Stomach (tissue), 9 donors: ENCODE measurements around the gene MYO18A. TPM values are rescaled to one million over a fixed set of nuclear protein-coding genes. Genes with fewer than 3 reads are reported as not detected.

ENCODE experiments used
- DNase-seq, 2 donors: peaks; one replicate each; pipeline versions ENCODE4 v3.0.0 to v3.0.0-alpha.2; 2013 to 2019
- H3K27ac ChIP-seq, 5 donors: fragments of 200-600 bp in 4 of 5; sonication (generic) in 4 of 5; one replicate each; pipeline ENCODE4 v1.5.1; 2013 to 2019; ENCODE audit warnings: mild to moderate bottlenecking in 1 of 5, moderate library complexity in 1 of 5
- H3K27me3 ChIP-seq, 3 donors: fragments of 200-600 bp; sonication (generic); one replicate each; pipeline ENCODE4 v1.5.1; 2017 to 2019; ENCODE audit warnings: mixed run types in 1 of 3
- H3K36me3 ChIP-seq, 4 donors: fragments of 200-600 bp; sonication (generic); 1 replicate in 3 of 4; 2 replicates in 1 of 4; pipeline ENCODE4 v1.5.1; 2016 to 2019
- H3K4me1 ChIP-seq, 4 donors: fragments of 200-600 bp; sonication (generic); one replicate each; pipeline ENCODE4 v1.5.1; 2016 to 2019
- H3K4me3 ChIP-seq, 4 donors: fragments of 200-600 bp; sonication (generic) in 3 of 4; one replicate each; pipeline ENCODE4 v1.5.1; 2016 to 2019; ENCODE audit warnings: mild to moderate bottlenecking in 1 of 4
- H3K9me3 ChIP-seq, 4 donors: fragments of 200-600 bp; sonication (generic); one replicate each; pipeline ENCODE4 v1.5.1; 2016 to 2019
- EP300 ChIP-seq: sonication (generic); formaldehyde crosslinking; IDR thresholded peaks from one replicate; pipeline ENCODE4 v1.6.1; 2017; ENCODE audit warnings: antibody characterized with exemption
- POLR2A ChIP-seq, 4 donors: fragments of 450-650 bp; IDR thresholded peaks; one replicate each; pipeline ENCODE4 v1.6.1; 2016; ENCODE audit warnings: antibody characterized with exemption in 4 of 4, control low read depth in 2 of 4, mild to moderate bottlenecking in 1 of 4, moderate library complexity in 1 of 4
- POLR2AphosphoS5 ChIP-seq, 3 donors: sonication (generic); formaldehyde crosslinking; IDR thresholded peaks; one replicate each; pipeline ENCODE4 v1.6.1; 2016; ENCODE audit warnings: antibody characterized with exemption in 3 of 3
- WGBS, 5 donors: extraction: QIAGEN DNeasy Blood & Tissue Kit in 3 of 5; methylation state at CpG; one replicate each; pipeline versions ENCODE4 v1.1.5 to v1.1.7; 2013 to 2018; 5-methylcytosine and 5-hydroxymethylcytosine counted together
- intact Hi-C: fragments of 100-400 bp; cut with DNase I; formaldehyde crosslinking; loops from one replicate; pipeline ENCODE4 v1.15.1; 2023; ENCODE audit warnings: low total_unique reads
- polyA plus RNA-seq, 3 donors: library from polyadenylated mRNA; stranded (reverse); fragments of 200-250 nt; gene quantifications; one replicate each; pipeline ENCODE4 v1.2.3, GENCODE V29; 2013
- total RNA-seq, 5 donors: library from RNA; depleted of rRNA; stranded (reverse); fragments of >200 nt; gene quantifications; one replicate each; pipeline versions ENCODE4 v1.1.0 to v1.2.3, GENCODE V29; 2014 to 2016
- TF ChIP-seq, protein P1 (sequence below), 7 experiments: fragments of 450-650 bp in 4 of 7; fragments of 200-600 bp in 3 of 7; sonication (generic) in 3 of 7; IDR thresholded peaks; one replicate each; pipeline ENCODE4 v1.5.1; 2016 to 2019; ENCODE audit warnings: antibody characterized with exemption in 7 of 7, control low read depth in 2 of 7, mild to moderate bottlenecking in 1 of 7
- donor health status: healthy with polysubstance abuse.
- donor health status: Bipolar disorder and iron deficiency.
- donor health status: healthy.

The MYO18A gene
- total and polyA plus RNA-seq, 8 donors, result 16.5 to 305 (median 55.5) TPM

- no peak for DNase-seq
- Histone ChIP-seq H3K27ac (no peak overlapping the region), H3K4me3 (no peak overlapping the region), H3K36me3 (peaks cover 39 to 94% (median 83%) of the 10 kb centered on the region in 4 donors), H3K9me3 (no peaks in the 10 kb centered on the region), H3K4me1 (peaks cover 0 to 2% (median under 1%) of the 10 kb centered on the region in 4 donors), H3K27me3 (no peaks in the 10 kb centered on the region)
- intact Hi-C loops, result no loop called here
- TF ChIP-seq POLR2AphosphoS5 (IDR thresholded peaks at IDR 0.05) (no peak), EP300 (no peak), POLR2A (IDR thresholded peaks at IDR 0.05) (no peak)
- TF ChIP-seq, protein P1, sequence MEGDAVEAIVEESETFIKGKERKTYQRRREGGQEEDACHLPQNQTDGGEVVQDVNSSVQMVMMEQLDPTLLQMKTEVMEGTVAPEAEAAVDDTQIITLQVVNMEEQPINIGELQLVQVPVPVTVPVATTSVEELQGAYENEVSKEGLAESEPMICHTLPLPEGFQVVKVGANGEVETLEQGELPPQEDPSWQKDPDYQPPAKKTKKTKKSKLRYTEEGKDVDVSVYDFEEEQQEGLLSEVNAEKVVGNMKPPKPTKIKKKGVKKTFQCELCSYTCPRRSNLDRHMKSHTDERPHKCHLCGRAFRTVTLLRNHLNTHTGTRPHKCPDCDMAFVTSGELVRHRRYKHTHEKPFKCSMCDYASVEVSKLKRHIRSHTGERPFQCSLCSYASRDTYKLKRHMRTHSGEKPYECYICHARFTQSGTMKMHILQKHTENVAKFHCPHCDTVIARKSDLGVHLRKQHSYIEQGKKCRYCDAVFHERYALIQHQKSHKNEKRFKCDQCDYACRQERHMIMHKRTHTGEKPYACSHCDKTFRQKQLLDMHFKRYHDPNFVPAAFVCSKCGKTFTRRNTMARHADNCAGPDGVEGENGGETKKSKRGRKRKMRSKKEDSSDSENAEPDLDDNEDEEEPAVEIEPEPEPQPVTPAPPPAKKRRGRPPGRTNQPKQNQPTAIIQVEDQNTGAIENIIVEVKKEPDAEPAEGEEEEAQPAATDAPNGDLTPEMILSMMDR (IDR thresholded peaks at IDR 0.05), result no peak
- 93 to 96% (median 96%) methylated on average over 26 to 33 of the region's 33 CpGs for WGBS, 5 donors
These were observed 100.3 kb downstream of the MYO18A start for GRCh38 chr17:29079887-29080286.

DNA sequence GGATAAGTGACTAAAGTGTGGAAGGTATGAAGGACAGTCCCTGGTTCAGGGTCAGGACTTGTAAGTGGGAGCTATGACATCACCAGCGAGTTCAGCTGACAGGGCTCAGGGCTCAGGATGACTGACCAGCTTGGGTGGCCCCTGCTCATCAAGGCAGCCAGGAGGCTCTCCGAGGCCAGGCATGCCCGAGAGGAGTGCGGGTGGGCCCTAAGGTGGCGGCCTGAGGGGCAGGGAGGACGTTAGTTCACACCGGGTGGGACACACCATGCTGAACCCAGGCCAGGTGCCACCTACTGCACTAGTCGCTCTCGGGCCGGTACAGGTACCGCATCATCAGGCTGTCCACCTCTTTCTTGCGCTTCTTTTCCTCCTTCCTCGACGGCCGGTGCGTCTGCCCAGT lies 100.8 kb downstream of the MYO18A start:
- Histone ChIP-seq H3K36me3 (peaks cover 37 to 94% (median 82%) of the 10 kb centered on the region in 4 donors), H3K4me3 (no peak overlapping the region), H3K27ac (no peak overlapping the region), H3K9me3 (no peaks in the 10 kb centered on the region), H3K4me1 (no peaks in the 10 kb centered on the region), H3K27me3 (no peaks in the 10 kb centered on the region)
- DNase-seq, result no peak
- WGBS, 5 donors, result 94 to 97% (median 96%) methylated on average over 15 to 16 of the region's 16 CpGs
- TF ChIP-seq, protein P1 (IDR thresholded peaks at IDR 0.05), result no peak
- no peak for TF ChIP-seq POLR2AphosphoS5 (IDR thresholded peaks at IDR 0.05)
- intact Hi-C loops, result no loop called here

DNA sequence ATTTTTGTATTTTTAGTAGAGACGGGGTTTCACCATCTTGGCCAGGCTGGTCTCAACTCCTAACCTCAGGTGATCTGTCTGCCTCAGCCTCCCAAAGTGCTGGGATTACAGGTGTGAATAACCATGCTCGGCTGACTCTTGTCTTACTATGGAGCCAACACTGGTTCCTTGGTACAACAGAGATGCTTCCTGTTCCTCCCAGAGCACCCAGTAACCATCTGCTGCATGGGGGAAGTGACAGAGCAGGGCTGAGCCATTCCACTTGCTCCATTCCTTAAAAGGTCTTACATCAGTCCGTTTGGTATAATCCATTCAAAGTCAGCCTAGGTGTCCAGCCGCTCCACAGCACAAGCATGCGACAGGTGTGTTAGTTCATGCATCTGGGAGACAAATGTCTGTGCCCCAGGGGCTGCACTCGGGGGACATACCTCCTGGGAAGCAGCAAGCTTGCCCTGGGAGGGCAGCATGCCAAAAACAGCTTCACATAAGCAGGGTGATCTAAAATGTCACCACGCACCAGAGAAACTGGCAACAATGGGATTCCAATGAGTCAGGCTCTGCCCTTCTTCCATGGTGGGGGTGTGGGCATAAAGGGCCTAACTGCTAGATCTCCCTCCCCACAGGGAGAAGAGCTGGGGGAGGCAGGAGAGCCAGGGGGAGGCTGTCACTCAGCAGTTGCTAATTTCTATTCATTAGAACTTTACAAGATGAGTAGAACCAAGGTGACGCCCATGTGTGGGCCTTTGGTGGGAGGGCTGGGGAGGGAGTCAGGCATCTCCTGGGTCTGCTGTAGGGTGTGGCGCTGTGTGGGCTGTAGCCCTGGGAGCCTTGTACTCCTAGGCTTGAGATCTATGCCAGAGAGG lies 101.8 kb downstream of the MYO18A start:
- Histone ChIP-seq H3K9me3 (no peaks in the 10 kb centered on the region), H3K36me3 (peaks cover 31 to 91% (median 74%) of the 10 kb centered on the region in 4 donors), H3K4me3 (no peak overlapping the region), H3K4me1 (no peaks in the 10 kb centered on the region), H3K27me3 (no peaks in the 10 kb centered on the region), H3K27ac (no peak overlapping the region)
- DNase-seq, result no peak
- TF ChIP-seq, protein P1 (IDR thresholded peaks at IDR 0.05), result no peak
- TF ChIP-seq EP300 (no peak), POLR2A (IDR thresholded peaks at IDR 0.05) (no peak), POLR2AphosphoS5 (IDR thresholded peaks at IDR 0.05) (no peak)
- intact Hi-C loops, result no loop called here
- WGBS, 5 donors, result 80 to 90% (median 85%) methylated on average over 8 to 9 of the region's 9 CpGs

DNA sequence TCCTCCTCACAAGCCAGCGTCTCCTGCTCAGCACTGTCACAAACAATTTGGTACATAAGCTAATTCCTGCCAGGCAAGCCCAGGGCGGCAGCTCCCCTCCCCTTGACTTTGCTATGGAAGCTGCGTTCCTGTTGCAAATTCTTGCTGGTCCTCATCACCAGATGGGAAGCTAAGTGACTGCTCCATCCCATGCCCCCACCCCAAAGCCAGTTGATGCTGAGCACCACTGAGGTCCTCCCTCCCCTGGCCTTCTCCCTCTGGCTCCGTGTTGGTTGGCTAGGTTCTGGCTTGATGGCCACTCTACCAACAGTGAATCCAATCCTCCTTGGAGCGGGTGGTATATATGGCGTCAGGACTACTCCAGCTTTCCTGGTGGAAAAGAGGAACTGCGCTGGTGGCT lies 102.9 kb downstream of the MYO18A start:
- no peaks in the 10 kb centered on the region for H3K27me3 ChIP-seq
- DNase-seq, result no peak
- intact Hi-C loops, result no loop called here
- no peak overlapping the region for H3K4me3 ChIP-seq
- WGBS, 5 donors, result 89 to 94% (median 91%) methylated on average over 7 of the region's 7 CpGs
- TF ChIP-seq EP300 (no peak), POLR2A (IDR thresholded peaks at IDR 0.05) (no peak)
- no peak overlapping the region for H3K27ac ChIP-seq
- no peaks in the 10 kb centered on the region for H3K4me1 ChIP-seq
- H3K9me3 ChIP-seq, result no peaks in the 10 kb centered on the region
- peaks cover 28 to 81% (median 63%) of the 10 kb centered on the region in 4 donors for H3K36me3 ChIP-seq

DNA sequence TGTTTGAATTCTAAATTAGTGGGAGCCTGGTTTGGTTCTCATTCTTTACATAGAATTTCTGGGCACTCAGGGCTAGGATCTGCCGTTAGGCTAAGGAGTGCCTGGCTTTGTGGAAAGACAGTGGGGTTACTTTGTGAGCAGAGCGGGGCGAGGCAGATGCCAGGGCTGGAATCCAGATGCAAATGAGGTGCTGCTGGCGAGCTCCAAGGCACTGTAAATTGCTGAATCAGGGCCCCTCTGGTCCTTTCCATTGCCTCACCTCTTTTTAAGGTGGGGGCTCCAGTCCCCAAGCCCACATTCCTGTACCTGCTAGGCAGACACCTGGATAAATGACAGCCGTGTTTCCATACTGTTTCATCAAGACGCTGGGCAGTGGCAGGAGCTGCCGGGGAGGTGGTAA lies 103.5 kb downstream of the MYO18A start:
- H3K36me3 ChIP-seq, result peaks cover 22 to 75% (median 57%) of the 10 kb centered on the region in 4 donors
- 71 to 90% (median 75%) methylated on average over 7 of the region's 7 CpGs for WGBS, 5 donors

More for the DNA sequence above, 103.5 kb downstream of the MYO18A start:
- no peak for DNase-seq
- no peak overlapping the region for H3K4me3 ChIP-seq
- no peaks in the 10 kb centered on the region for H3K27me3 ChIP-seq
- TF ChIP-seq POLR2AphosphoS5 (IDR thresholded peaks at IDR 0.05) (no peak), POLR2A (IDR thresholded peaks at IDR 0.05) (no peak), EP300 (no peak)
- TF ChIP-seq, protein P1 (IDR thresholded peaks at IDR 0.05), result no peak
- intact Hi-C loops, result no loop called here
- H3K27ac ChIP-seq, result no peak overlapping the region
- H3K9me3 ChIP-seq, result no peaks in the 10 kb centered on the region
- no peaks in the 10 kb centered on the region for H3K4me1 ChIP-seq
